ENCODE data around the gene ZBTB22. TPM values are rescaled to one million over a fixed set of nuclear protein-coding genes. Genes with fewer than 3 reads are reported as not detected.

The ZBTB22 gene
- polyA plus RNA-seq, 4 donors: 10.7 to 17.2 (median 13.8) TPM

GRCh38 chr6:33339193-33339592 lies 21.6 kb upstream of the ZBTB22 start:
- Histone ChIP-seq H3K27ac (ENCODE audit: low read depth in 1 of 3, low read length in 2 of 3) (no peak overlapping the region), H3K4me1 (ENCODE audit: control insufficient read depth in 3 of 3, insufficient read depth in 2 of 3, low read depth in 1 of 3, low read length in 2 of 3) (no peaks in the 10 kb centered on the region), H3K36me3 (ENCODE audit: control insufficient read depth in 3 of 3, insufficient read depth in 2 of 3, low read depth in 1 of 3, low read length in 3 of 3) (no peaks in the 10 kb centered on the region), H3K9me3 (ENCODE audit: control insufficient read depth in 2 of 2, insufficient read depth in 1 of 2, low read depth in 1 of 2, low read length in 1 of 2) (no peaks in the 10 kb centered on the region), H3K4me3 (ENCODE audit: low read depth in 1 of 3, low read length in 3 of 3) (no peak overlapping the region), H3K27me3 (ENCODE audit: control insufficient read depth in 3 of 3, insufficient read depth in 3 of 3, low read length in 3 of 3) (no peaks in the 10 kb centered on the region)
- 82 to 87% (median 83%) methylated on average over 6 of the region's 6 CpGs for WGBS, 3 donors
- no peak for FAIRE-seq
- no peak for DNase-seq

- DNase-seq (no peak), FAIRE-seq (no peak)
- 82 to 89% (median 86%) methylated on average over 3 of the region's 3 CpGs for WGBS, 3 donors
- Histone ChIP-seq H3K4me1 (ENCODE audit: control insufficient read depth in 3 of 3, insufficient read depth in 2 of 3, low read depth in 1 of 3, low read length in 2 of 3) (no peaks in the 10 kb centered on the region), H3K4me3 (ENCODE audit: low read depth in 1 of 3, low read length in 3 of 3) (no peak overlapping the region), H3K9me3 (ENCODE audit: control insufficient read depth in 2 of 2, insufficient read depth in 1 of 2, low read depth in 1 of 2, low read length in 1 of 2) (no peaks in the 10 kb centered on the region), H3K36me3 (ENCODE audit: control insufficient read depth in 3 of 3, insufficient read depth in 2 of 3, low read depth in 1 of 3, low read length in 3 of 3) (no peaks in the 10 kb centered on the region), H3K27ac (ENCODE audit: low read depth in 1 of 3, low read length in 2 of 3) (no peak overlapping the region), H3K27me3 (ENCODE audit: control insufficient read depth in 3 of 3, insufficient read depth in 3 of 3, low read length in 3 of 3) (no peaks in the 10 kb centered on the region)
Measured at GRCh38 chr6:33336495-33336894, 19.0 kb upstream of the ZBTB22 start.

- Histone ChIP-seq H3K9me3 (ENCODE audit: control insufficient read depth in 2 of 2, insufficient read depth in 1 of 2, low read depth in 1 of 2, low read length in 1 of 2) (no peaks in the 10 kb centered on the region), H3K36me3 (ENCODE audit: control insufficient read depth in 3 of 3, insufficient read depth in 2 of 3, low read depth in 1 of 3, low read length in 3 of 3) (no peaks in the 10 kb centered on the region), H3K4me1 (ENCODE audit: control insufficient read depth in 3 of 3, insufficient read depth in 2 of 3, low read depth in 1 of 3, low read length in 2 of 3) (no peaks in the 10 kb centered on the region), H3K27ac (ENCODE audit: low read depth in 1 of 3, low read length in 2 of 3) (no peak overlapping the region), H3K27me3 (ENCODE audit: control insufficient read depth in 3 of 3, insufficient read depth in 3 of 3, low read length in 3 of 3) (no peaks in the 10 kb centered on the region), H3K4me3 (ENCODE audit: low read depth in 1 of 3, low read length in 3 of 3) (no peak overlapping the region)
- 42 to 68% (median 56%) methylated on average over 4 of the region's 4 CpGs for WGBS, 3 donors
- FAIRE-seq: no peak
- no peak for DNase-seq
Measured at GRCh38 chr6:33335916-33336315, 18.4 kb upstream of the ZBTB22 start.

GRCh38 chr6:33333666-33334065 lies 16.1 kb upstream of the ZBTB22 start:
- Histone ChIP-seq H3K27me3 (ENCODE audit: control insufficient read depth in 3 of 3, insufficient read depth in 3 of 3, low read length in 3 of 3) (no peaks in the 10 kb centered on the region), H3K36me3 (ENCODE audit: control insufficient read depth in 3 of 3, insufficient read depth in 2 of 3, low read depth in 1 of 3, low read length in 3 of 3) (no peaks in the 10 kb centered on the region), H3K4me3 (ENCODE audit: low read depth in 1 of 3, low read length in 3 of 3) (no peak overlapping the region), H3K27ac (ENCODE audit: low read depth in 1 of 3, low read length in 2 of 3) (no peak overlapping the region), H3K9me3 (ENCODE audit: control insufficient read depth in 2 of 2, insufficient read depth in 1 of 2, low read depth in 1 of 2, low read length in 1 of 2) (no peaks in the 10 kb centered on the region), H3K4me1 (ENCODE audit: control insufficient read depth in 3 of 3, insufficient read depth in 2 of 3, low read depth in 1 of 3, low read length in 2 of 3) (no peaks in the 10 kb centered on the region)
- 93 to 96% (median 94%) methylated on average over 4 of the region's 4 CpGs for WGBS, 3 donors
- DNase-seq (no peak), FAIRE-seq (no peak)

- no peaks in the 10 kb centered on the region for H3K27me3 ChIP-seq (ENCODE audit: control insufficient read depth in 3 of 3, insufficient read depth in 3 of 3, low read length in 3 of 3)
- H3K9me3 ChIP-seq (ENCODE audit: control insufficient read depth in 2 of 2, insufficient read depth in 1 of 2, low read depth in 1 of 2, low read length in 1 of 2): no peaks in the 10 kb centered on the region
- FAIRE-seq (no peak), DNase-seq (peak in 1 of 2 donors; percentile 16)
- H3K36me3 ChIP-seq (ENCODE audit: control insufficient read depth in 3 of 3, insufficient read depth in 2 of 3, low read depth in 1 of 3, low read length in 3 of 3): no peaks in the 10 kb centered on the region
- 47 to 58% (median 56%) methylated on average over 7 to 10 of the region's 10 CpGs for WGBS, 3 donors
- no peak overlapping the region for H3K27ac ChIP-seq (ENCODE audit: low read depth in 1 of 3, low read length in 2 of 3)
- H3K4me3 ChIP-seq (ENCODE audit: low read depth in 1 of 3, low read length in 3 of 3): peak overlapping the region in 1 of 3 donors; percentile 16
- no peaks in the 10 kb centered on the region for H3K4me1 ChIP-seq (ENCODE audit: control insufficient read depth in 3 of 3, insufficient read depth in 2 of 3, low read depth in 1 of 3, low read length in 2 of 3)
Measured at GRCh38 chr6:33330736-33331135, 13.2 kb upstream of the ZBTB22 start.

GRCh38 chr6:33329058-33329457 lies 11.5 kb upstream of the ZBTB22 start:
- Histone ChIP-seq H3K4me1 (ENCODE audit: control insufficient read depth in 3 of 3, insufficient read depth in 2 of 3, low read depth in 1 of 3, low read length in 2 of 3) (peaks cover 0 to 2% (median 0%) of the 10 kb centered on the region in 3 donors), H3K4me3 (ENCODE audit: low read depth in 1 of 3, low read length in 3 of 3) (no peak overlapping the region), H3K9me3 (ENCODE audit: control insufficient read depth in 2 of 2, insufficient read depth in 1 of 2, low read depth in 1 of 2, low read length in 1 of 2) (no peaks in the 10 kb centered on the region), H3K27ac (ENCODE audit: low read depth in 1 of 3, low read length in 2 of 3) (no peak overlapping the region), H3K27me3 (ENCODE audit: control insufficient read depth in 3 of 3, insufficient read depth in 3 of 3, low read length in 3 of 3) (no peaks in the 10 kb centered on the region), H3K36me3 (ENCODE audit: control insufficient read depth in 3 of 3, insufficient read depth in 2 of 3, low read depth in 1 of 3, low read length in 3 of 3) (no peaks in the 10 kb centered on the region)
- DNase-seq: no peak
- no peak for FAIRE-seq
- 67 to 81% (median 70%) methylated on average over 5 of the region's 5 CpGs for WGBS, 3 donors

- Histone ChIP-seq H3K27me3 (ENCODE audit: control insufficient read depth in 3 of 3, insufficient read depth in 3 of 3, low read length in 3 of 3) (no peaks in the 10 kb centered on the region), H3K9me3 (ENCODE audit: control insufficient read depth in 2 of 2, insufficient read depth in 1 of 2, low read depth in 1 of 2, low read length in 1 of 2) (no peaks in the 10 kb centered on the region), H3K4me3 (ENCODE audit: low read depth in 1 of 3, low read length in 3 of 3) (peak overlapping the region in 2 of 3 donors; percentile 51 to 66), H3K4me1 (ENCODE audit: control insufficient read depth in 3 of 3, insufficient read depth in 2 of 3, low read depth in 1 of 3, low read length in 2 of 3) (peaks cover 3 to 11% (median 6%) of the 10 kb centered on the region in 3 donors), H3K27ac (ENCODE audit: low read depth in 1 of 3, low read length in 2 of 3) (peak overlapping the region; percentile 78 to 86 (median 85)), H3K36me3 (ENCODE audit: control insufficient read depth in 3 of 3, insufficient read depth in 2 of 3, low read depth in 1 of 3, low read length in 3 of 3) (peaks cover 3 to 25% (median 9%) of the 10 kb centered on the region in 3 donors)
- FAIRE-seq: no peak
- WGBS, 3 donors: 15 to 27% (median 24%) methylated on average over 7 of the region's 7 CpGs
- peak in 1 of 2 donors; percentile 10 for DNase-seq
Measured at GRCh38 chr6:33324125-33324524, 6.6 kb upstream of the ZBTB22 start.

GRCh38 chr6:33323623-33323948 lies 6.0 kb upstream of the ZBTB22 start:
- 0 to 2% (median 1%) methylated on average over 11 to 12 of the region's 12 CpGs for WGBS, 3 donors
- DNase-seq (no peak), FAIRE-seq (no peak)
- peak overlapping the region; percentile 78 to 86 (median 85) for H3K27ac ChIP-seq (ENCODE audit: low read depth in 1 of 3, low read length in 2 of 3)
- H3K4me3 ChIP-seq (ENCODE audit: low read depth in 1 of 3, low read length in 3 of 3): peak overlapping the region; percentile 33 to 66 (median 51)
- no peaks in the 10 kb centered on the region for H3K9me3 ChIP-seq (ENCODE audit: control insufficient read depth in 2 of 2, insufficient read depth in 1 of 2, low read depth in 1 of 2, low read length in 1 of 2)
- H3K27me3 ChIP-seq (ENCODE audit: control insufficient read depth in 3 of 3, insufficient read depth in 3 of 3, low read length in 3 of 3): no peaks in the 10 kb centered on the region
- peaks cover 3 to 30% (median 9%) of the 10 kb centered on the region in 3 donors for H3K36me3 ChIP-seq (ENCODE audit: control insufficient read depth in 3 of 3, insufficient read depth in 2 of 3, low read depth in 1 of 3, low read length in 3 of 3)
- H3K4me1 ChIP-seq (ENCODE audit: control insufficient read depth in 3 of 3, insufficient read depth in 2 of 3, low read depth in 1 of 3, low read length in 2 of 3): peaks cover 3 to 17% (median 7%) of the 10 kb centered on the region in 3 donors

GRCh38 chr6:33321227-33321626 lies 3.7 kb upstream of the ZBTB22 start:
- H3K4me3 ChIP-seq (ENCODE audit: low read depth in 1 of 3, low read length in 3 of 3): no peak overlapping the region
- DNase-seq (no peak), FAIRE-seq (no peak)
- peaks cover 3 to 27% (median 8%) of the 10 kb centered on the region in 3 donors for H3K4me1 ChIP-seq (ENCODE audit: control insufficient read depth in 3 of 3, insufficient read depth in 2 of 3, low read depth in 1 of 3, low read length in 2 of 3)
- H3K27ac ChIP-seq (ENCODE audit: low read depth in 1 of 3, low read length in 2 of 3): no peak overlapping the region
- H3K9me3 ChIP-seq (ENCODE audit: control insufficient read depth in 2 of 2, insufficient read depth in 1 of 2, low read depth in 1 of 2, low read length in 1 of 2): no peaks in the 10 kb centered on the region
- H3K27me3 ChIP-seq (ENCODE audit: control insufficient read depth in 3 of 3, insufficient read depth in 3 of 3, low read length in 3 of 3): no peaks in the 10 kb centered on the region
- 80 to 86% (median 81%) methylated on average over 9 of the region's 9 CpGs for WGBS, 3 donors
- peaks cover 3 to 37% (median 9%) of the 10 kb centered on the region in 3 donors for H3K36me3 ChIP-seq (ENCODE audit: control insufficient read depth in 3 of 3, insufficient read depth in 2 of 3, low read depth in 1 of 3, low read length in 3 of 3)
